Activated CD4-positive, alpha-beta T cell treated with anti-CD3 and anti-CD28 coated beads for 1 hour (primary cell): ENCODE results near the gene RPTOR.

Source experiments
- DNase-seq: peaks from one replicate; pipeline ENCODE4 v3.0.0-alpha.2; 2020

The RPTOR gene

GRCh38 chr17:80822700-80823410 is 278.2 kb downstream of the RPTOR start:
- no peak for DNase-seq

GRCh38 chr17:80824549-80825470 is 280.2 kb downstream of the RPTOR start:
- no peak for DNase-seq

GRCh38 chr17:80825471-80826345 is 281.1 kb downstream of the RPTOR start:
- DNase-seq: no peak

- no peak for DNase-seq
These were observed 281.8 kb downstream of the RPTOR start for GRCh38 chr17:80826346-80826954.

GRCh38 chr17:80826955-80827645 is 282.5 kb downstream of the RPTOR start:
- DNase-seq: no peak

GRCh38 chr17:80827646-80828643 is 283.3 kb downstream of the RPTOR start:
- no peak for DNase-seq

GRCh38 chr17:80829166-80829813 is 284.7 kb downstream of the RPTOR start:
- DNase-seq: no peak

GRCh38 chr17:80830020-80830780 is 285.6 kb downstream of the RPTOR start:
- DNase-seq: no peak

- DNase-seq: no peak
These were observed 286.9 kb downstream of the RPTOR start for GRCh38 chr17:80831491-80831890.

- no peak for DNase-seq
These were observed 287.6 kb downstream of the RPTOR start for GRCh38 chr17:80832266-80832676.

- peak; percentile 70 for DNase-seq
These were observed 288.4 kb downstream of the RPTOR start for GRCh38 chr17:80832888-80833583.

GRCh38 chr17:80833952-80834892 is 289.6 kb downstream of the RPTOR start:
- DNase-seq: no peak

- no peak for DNase-seq
These were observed 290.2 kb downstream of the RPTOR start for GRCh38 chr17:80834893-80835275.

- DNase-seq: no peak
These were observed 291.4 kb downstream of the RPTOR start for GRCh38 chr17:80835816-80836657.

- DNase-seq: no peak
These were observed 292.0 kb downstream of the RPTOR start for GRCh38 chr17:80836658-80836965.

- no peak for DNase-seq
These were observed 292.4 kb downstream of the RPTOR start for GRCh38 chr17:80836971-80837481.

- DNase-seq: no peak
These were observed 293.1 kb downstream of the RPTOR start for GRCh38 chr17:80837711-80838110.
